ENCODE measurements around the gene SCD. TPM values are rescaled to one million over a fixed set of nuclear protein-coding genes. Genes with fewer than 3 reads are reported as not detected.

The SCD gene
- total and polyA plus RNA-seq, 2 of the 13 experiments (the other 11 are each of a cell fraction or from before 2014, with no cell fraction given), result 492 to 512 TPM

DNA sequence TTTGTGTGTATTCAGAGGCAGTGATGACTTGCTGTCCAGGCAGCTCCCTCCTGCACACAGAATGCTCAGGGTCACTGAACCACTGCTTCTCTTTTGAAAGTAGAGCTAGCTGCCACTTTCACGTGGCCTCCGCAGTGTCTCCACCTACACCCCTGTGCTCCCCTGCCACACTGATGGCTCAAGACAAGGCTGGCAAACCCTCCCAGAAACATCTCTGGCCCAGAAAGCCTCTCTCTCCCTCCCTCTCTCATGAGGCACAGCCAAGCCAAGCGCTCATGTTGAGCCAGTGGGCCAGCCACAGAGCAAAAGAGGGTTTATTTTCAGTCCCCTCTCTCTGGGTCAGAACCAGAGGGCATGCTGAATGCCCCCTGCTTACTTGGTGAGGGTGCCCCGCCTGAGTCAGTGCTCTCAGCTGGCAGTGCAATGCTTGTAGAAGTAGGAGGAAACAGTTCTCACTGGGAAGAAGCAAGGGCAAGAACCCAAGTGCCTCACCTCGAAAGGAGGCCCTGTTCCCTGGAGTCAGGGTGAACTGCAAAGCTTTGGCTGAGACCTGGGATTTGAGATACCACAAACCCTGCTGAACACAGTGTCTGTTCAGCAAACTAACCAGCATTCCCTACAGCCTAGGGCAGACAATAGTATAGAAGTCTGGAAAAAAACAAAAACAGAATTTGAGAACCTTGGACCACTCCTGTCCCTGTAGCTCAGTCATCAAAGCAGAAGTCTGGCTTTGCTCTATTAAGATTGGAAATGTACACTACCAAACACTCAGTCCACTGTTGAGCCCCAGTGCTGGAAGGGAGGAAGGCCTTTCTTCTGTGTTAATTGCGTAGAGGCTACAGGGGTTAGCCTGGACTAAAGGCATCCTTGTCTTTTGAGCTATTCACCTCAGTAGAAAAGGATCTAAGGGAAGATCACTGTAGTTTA is 15.8 kb downstream of the SCD start (continued):
- TF ChIP-seq, protein P1, sequence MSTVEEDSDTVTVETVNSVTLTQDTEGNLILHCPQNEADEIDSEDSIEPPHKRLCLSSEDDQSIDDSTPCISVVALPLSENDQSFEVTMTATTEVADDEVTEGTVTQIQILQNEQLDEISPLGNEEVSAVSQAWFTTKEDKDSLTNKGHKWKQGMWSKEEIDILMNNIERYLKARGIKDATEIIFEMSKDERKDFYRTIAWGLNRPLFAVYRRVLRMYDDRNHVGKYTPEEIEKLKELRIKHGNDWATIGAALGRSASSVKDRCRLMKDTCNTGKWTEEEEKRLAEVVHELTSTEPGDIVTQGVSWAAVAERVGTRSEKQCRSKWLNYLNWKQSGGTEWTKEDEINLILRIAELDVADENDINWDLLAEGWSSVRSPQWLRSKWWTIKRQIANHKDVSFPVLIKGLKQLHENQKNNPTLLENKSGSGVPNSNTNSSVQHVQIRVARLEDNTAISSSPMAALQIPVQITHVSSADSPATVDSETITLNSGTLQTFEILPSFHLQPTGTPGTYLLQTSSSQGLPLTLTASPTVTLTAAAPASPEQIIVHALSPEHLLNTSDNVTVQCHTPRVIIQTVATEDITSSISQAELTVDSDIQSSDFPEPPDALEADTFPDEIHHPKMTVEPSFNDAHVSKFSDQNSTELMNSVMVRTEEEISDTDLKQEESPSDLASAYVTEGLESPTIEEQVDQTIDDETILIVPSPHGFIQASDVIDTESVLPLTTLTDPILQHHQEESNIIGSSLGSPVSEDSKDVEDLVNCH (CRISPR knock-in tag; IDR thresholded peaks at IDR 0.05), result no peak
- TF ChIP-seq, protein P2, sequence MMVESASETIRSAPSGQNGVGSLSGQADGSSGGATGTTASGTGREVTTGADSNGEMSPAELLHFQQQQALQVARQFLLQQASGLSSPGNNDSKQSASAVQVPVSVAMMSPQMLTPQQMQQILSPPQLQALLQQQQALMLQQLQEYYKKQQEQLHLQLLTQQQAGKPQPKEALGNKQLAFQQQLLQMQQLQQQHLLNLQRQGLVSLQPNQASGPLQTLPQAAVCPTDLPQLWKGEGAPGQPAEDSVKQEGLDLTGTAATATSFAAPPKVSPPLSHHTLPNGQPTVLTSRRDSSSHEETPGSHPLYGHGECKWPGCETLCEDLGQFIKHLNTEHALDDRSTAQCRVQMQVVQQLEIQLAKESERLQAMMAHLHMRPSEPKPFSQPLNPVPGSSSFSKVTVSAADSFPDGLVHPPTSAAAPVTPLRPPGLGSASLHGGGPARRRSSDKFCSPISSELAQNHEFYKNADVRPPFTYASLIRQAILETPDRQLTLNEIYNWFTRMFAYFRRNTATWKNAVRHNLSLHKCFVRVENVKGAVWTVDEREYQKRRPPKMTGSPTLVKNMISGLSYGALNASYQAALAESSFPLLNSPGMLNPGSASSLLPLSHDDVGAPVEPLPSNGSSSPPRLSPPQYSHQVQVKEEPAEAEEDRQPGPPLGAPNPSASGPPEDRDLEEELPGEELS (CRISPR knock-in tag; IDR thresholded peaks at IDR 0.05), result 0 out of 2 replicates have a peak, but pooled peaks have one; percentile 9
- TF ChIP-seq HMG20A (CRISPR knock-in tag; IDR thresholded peaks at IDR 0.05; ENCODE audit: borderline replicate concordance), result peak; percentile 15; the same call in 1 of the 2 replicates
- no peak for TF ChIP-seq WIZ (CRISPR knock-in tag; IDR thresholded peaks at IDR 0.05)
- peak; percentile 63; the same call in 1 of the 2 replicates for TF ChIP-seq POLR2AphosphoS5 (IDR thresholded peaks at IDR 0.05; ENCODE audit: low read depth, low read length)
- TF ChIP-seq NFIB (CRISPR knock-in tag; IDR thresholded peaks at IDR 0.05; ENCODE audit: borderline replicate concordance), result no peak
- TF ChIP-seq, protein P3, sequence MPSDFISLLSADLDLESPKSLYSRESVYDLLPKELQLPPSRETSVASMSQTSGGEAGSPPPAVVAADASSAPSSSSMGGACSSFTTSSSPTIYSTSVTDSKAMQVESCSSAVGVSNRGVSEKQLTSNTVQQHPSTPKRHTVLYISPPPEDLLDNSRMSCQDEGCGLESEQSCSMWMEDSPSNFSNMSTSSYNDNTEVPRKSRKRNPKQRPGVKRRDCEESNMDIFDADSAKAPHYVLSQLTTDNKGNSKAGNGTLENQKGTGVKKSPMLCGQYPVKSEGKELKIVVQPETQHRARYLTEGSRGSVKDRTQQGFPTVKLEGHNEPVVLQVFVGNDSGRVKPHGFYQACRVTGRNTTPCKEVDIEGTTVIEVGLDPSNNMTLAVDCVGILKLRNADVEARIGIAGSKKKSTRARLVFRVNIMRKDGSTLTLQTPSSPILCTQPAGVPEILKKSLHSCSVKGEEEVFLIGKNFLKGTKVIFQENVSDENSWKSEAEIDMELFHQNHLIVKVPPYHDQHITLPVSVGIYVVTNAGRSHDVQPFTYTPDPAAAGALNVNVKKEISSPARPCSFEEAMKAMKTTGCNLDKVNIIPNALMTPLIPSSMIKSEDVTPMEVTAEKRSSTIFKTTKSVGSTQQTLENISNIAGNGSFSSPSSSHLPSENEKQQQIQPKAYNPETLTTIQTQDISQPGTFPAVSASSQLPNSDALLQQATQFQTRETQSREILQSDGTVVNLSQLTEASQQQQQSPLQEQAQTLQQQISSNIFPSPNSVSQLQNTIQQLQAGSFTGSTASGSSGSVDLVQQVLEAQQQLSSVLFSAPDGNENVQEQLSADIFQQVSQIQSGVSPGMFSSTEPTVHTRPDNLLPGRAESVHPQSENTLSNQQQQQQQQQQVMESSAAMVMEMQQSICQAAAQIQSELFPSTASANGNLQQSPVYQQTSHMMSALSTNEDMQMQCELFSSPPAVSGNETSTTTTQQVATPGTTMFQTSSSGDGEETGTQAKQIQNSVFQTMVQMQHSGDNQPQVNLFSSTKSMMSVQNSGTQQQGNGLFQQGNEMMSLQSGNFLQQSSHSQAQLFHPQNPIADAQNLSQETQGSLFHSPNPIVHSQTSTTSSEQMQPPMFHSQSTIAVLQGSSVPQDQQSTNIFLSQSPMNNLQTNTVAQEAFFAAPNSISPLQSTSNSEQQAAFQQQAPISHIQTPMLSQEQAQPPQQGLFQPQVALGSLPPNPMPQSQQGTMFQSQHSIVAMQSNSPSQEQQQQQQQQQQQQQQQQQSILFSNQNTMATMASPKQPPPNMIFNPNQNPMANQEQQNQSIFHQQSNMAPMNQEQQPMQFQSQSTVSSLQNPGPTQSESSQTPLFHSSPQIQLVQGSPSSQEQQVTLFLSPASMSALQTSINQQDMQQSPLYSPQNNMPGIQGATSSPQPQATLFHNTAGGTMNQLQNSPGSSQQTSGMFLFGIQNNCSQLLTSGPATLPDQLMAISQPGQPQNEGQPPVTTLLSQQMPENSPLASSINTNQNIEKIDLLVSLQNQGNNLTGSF (CRISPR knock-in tag; IDR thresholded peaks at IDR 0.05), result no peak
- peak; percentile 54; the same call in 1 of the 2 replicates for TF ChIP-seq BORCS8-MEF2B (CRISPR knock-in tag; IDR thresholded peaks at IDR 0.05)
- TF ChIP-seq, protein P4, sequence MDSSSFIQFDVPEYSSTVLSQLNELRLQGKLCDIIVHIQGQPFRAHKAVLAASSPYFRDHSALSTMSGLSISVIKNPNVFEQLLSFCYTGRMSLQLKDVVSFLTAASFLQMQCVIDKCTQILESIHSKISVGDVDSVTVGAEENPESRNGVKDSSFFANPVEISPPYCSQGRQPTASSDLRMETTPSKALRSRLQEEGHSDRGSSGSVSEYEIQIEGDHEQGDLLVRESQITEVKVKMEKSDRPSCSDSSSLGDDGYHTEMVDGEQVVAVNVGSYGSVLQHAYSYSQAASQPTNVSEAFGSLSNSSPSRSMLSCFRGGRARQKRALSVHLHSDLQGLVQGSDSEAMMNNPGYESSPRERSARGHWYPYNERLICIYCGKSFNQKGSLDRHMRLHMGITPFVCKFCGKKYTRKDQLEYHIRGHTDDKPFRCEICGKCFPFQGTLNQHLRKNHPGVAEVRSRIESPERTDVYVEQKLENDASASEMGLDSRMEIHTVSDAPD (CRISPR knock-in tag; IDR thresholded peaks at IDR 0.05), result no peak
- TF ChIP-seq ZNF501 (CRISPR knock-in tag; IDR thresholded peaks at IDR 0.05), result peak; percentile 60; the same call in 1 of the 2 replicates
- TF ChIP-seq, protein P5, sequence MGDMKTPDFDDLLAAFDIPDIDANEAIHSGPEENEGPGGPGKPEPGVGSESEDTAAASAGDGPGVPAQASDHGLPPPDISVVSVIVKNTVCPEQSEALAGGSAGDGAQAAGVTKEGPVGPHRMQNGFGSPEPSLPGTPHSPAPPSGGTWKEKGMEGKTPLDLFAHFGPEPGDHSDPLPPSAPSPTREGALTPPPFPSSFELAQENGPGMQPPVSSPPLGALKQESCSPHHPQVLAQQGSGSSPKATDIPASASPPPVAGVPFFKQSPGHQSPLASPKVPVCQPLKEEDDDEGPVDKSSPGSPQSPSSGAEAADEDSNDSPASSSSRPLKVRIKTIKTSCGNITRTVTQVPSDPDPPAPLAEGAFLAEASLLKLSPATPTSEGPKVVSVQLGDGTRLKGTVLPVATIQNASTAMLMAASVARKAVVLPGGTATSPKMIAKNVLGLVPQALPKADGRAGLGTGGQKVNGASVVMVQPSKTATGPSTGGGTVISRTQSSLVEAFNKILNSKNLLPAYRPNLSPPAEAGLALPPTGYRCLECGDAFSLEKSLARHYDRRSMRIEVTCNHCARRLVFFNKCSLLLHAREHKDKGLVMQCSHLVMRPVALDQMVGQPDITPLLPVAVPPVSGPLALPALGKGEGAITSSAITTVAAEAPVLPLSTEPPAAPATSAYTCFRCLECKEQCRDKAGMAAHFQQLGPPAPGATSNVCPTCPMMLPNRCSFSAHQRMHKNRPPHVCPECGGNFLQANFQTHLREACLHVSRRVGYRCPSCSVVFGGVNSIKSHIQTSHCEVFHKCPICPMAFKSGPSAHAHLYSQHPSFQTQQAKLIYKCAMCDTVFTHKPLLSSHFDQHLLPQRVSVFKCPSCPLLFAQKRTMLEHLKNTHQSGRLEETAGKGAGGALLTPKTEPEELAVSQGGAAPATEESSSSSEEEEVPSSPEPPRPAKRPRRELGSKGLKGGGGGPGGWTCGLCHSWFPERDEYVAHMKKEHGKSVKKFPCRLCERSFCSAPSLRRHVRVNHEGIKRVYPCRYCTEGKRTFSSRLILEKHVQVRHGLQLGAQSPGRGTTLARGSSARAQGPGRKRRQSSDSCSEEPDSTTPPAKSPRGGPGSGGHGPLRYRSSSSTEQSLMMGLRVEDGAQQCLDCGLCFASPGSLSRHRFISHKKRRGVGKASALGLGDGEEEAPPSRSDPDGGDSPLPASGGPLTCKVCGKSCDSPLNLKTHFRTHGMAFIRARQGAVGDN (CRISPR knock-in tag; IDR thresholded peaks at IDR 0.05), result peak; percentile 60
